Measurements from ENCODE around the gene NIPBL. TPM values are rescaled to one million over a fixed set of nuclear protein-coding genes. Genes with fewer than 3 reads are reported as not detected.

Gene NIPBL
- total and polyA plus RNA-seq, 7 experiments from 2014 or later, result 28.2 to 123 (median 110) TPM

GRCh38 chr5:36877667-36878391 lies 1.3 kb downstream of the NIPBL start:
- H3K4me3 Mint-ChIP-seq, result peak overlapping the region; percentile 88 to 97 (median 94)
- ATAC-seq (peak; percentile 21), DNase-seq (peak in 7 of 9 donors; percentile 39 to 58 (median 53))
- H3K9me3 Mint-ChIP-seq, result no peaks in the 10 kb centered on the region
- H3K4me1 ChIP-seq (ENCODE audit: control insufficient read depth in 2 of 2, insufficient read depth in 2 of 2, low read length in 2 of 2), result peaks cover 36 to 39% of the 10 kb centered on the region in 2 donors
- POLR2A ChIA-PET, result interaction anchor here (0.7 to 2.7 kb wide), 12 partner anchors 10 to 1259 kb away, joined by 3 to 18 read pairs (median 4); partner anchors contain the start of genes LMBRD2, NADK2, NUP155 and SKP2
- peak overlapping the region; percentile 86 for H3K4me3 ChIP-seq (ENCODE audit: low read length)
- H3K27ac ChIP-seq (ENCODE audit: low read depth, low read length), result peak overlapping the region; percentile 98
- H3K36me3 ChIP-seq (ENCODE audit: control insufficient read depth in 2 of 3, insufficient read depth in 3 of 3, low read length in 3 of 3), result peaks cover 0 to 14% (median 0%) of the 10 kb centered on the region in 3 experiments
- no peaks in the 10 kb centered on the region for H3K9me3 ChIP-seq (ENCODE audit: control insufficient read depth in 2 of 3, low read length in 3 of 3)
- intact Hi-C loops (cut with micrococcal nuclease), result loop anchor here (2.0 to 10.0 kb wide), 12 partner anchors 17 to 1949 kb away; partner anchors contain the start of genes DNAJC21 (in 2 of the 2), IL7R (in 1 of the 2) and NADK2 (in 1 of the 2)
- CTCF ChIA-PET, result interaction anchor here (1.1 kb wide), 1 partner anchor 69 kb away, joined by 3 read pairs; no protein-coding TSS in a partner anchor
- H3K27ac Mint-ChIP-seq, result peak overlapping the region; percentile 91 to 99 (median 96)
- H3K27me3 Mint-ChIP-seq, result no peaks in the 10 kb centered on the region
- H3K4me1 Mint-ChIP-seq, result peaks cover 34 to 70% (median 61%) of the 10 kb centered on the region in 7 donors
- no peaks in the 10 kb centered on the region for H3K27me3 ChIP-seq (ENCODE audit: control insufficient read depth in 2 of 2, insufficient read depth in 2 of 2, low read length in 2 of 2)
- H3K36me3 Mint-ChIP-seq, result peaks cover 0 to 9% (median 0%) of the 10 kb centered on the region in 5 donors

- H3K9me3 Mint-ChIP-seq, result no peaks in the 10 kb centered on the region
- intact Hi-C loops (cut with micrococcal nuclease), result loop anchor here (5.0 to 10.0 kb wide), 5 partner anchors 234 to 1576 kb away; partner anchors contain the start of gene IL7R (in 1 of the 2)
- ChIA-PET CTCF (no interaction called here), POLR2A (interaction anchor here (0.7 to 2.6 kb wide), 2 partner anchors 492 to 500 kb away, joined by 3 to 8 read pairs; partner anchors contain the start of genes NUP155 and WDR70)
- H3K4me1 Mint-ChIP-seq, result peaks cover 32 to 70% (median 58%) of the 10 kb centered on the region in 7 donors
- peaks cover 0 to 9% (median 0%) of the 10 kb centered on the region in 5 donors for H3K36me3 Mint-ChIP-seq
- Histone ChIP-seq H3K4me3 (ENCODE audit: low read length) (peak overlapping the region; percentile 86), H3K36me3 (ENCODE audit: control insufficient read depth in 2 of 3, insufficient read depth in 3 of 3, low read length in 3 of 3) (peaks cover 0 to 14% (median 0%) of the 10 kb centered on the region in 3 experiments), H3K9me3 (ENCODE audit: control insufficient read depth in 2 of 3, low read length in 3 of 3) (no peaks in the 10 kb centered on the region), H3K27ac (ENCODE audit: low read depth, low read length) (peak overlapping the region; percentile 98), H3K27me3 (ENCODE audit: control insufficient read depth in 2 of 2, insufficient read depth in 2 of 2, low read length in 2 of 2) (no peaks in the 10 kb centered on the region), H3K4me1 (ENCODE audit: control insufficient read depth in 2 of 2, insufficient read depth in 2 of 2, low read length in 2 of 2) (peaks cover 32 to 41% of the 10 kb centered on the region in 2 donors)
- H3K27ac Mint-ChIP-seq, result peak overlapping the region; percentile 91 to 99 (median 96)
- ATAC-seq, result no peak
- H3K27me3 Mint-ChIP-seq, result no peaks in the 10 kb centered on the region
- DNase-seq, result no peak
- peak overlapping the region; percentile 88 to 97 (median 94) for H3K4me3 Mint-ChIP-seq
These were observed 2.0 kb downstream of the NIPBL start for GRCh38 chr5:36878392-36879082.

DNA sequence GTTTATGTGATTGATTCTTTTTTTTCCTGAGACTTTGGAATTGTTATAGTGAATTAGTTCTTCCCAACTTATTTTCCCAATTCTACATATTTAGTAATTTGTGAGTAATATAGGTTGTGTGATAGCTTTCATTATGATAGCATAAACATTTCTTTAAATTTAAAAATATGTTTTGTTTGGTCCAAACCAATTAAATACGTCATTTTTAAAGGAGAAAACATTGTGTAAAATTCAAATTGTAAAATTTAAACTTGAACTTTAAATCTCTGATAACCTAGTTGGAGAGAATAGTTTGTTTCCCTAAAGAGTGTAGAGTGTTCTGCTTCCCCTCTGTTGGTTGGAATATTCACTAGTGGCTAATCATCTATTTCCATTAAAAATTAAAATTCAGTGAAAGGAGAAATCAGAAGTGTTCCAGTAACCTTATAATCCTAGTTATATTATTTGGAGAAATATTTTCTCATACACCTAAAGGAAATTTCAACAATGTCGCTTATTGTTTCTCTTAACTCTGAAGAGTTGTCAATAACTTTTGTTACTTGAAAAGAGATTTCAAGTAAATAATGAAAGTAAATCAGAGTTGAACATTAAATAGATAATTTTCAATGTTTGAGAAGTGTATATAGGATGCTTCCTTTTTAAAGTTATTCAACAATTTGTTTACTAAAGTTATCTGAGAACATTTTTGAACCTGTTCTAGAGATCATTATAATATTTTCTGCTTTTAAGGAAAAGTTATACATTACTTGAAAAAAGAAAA lies 2.9 kb downstream of the NIPBL start:
- peaks cover 0 to 14% (median 0%) of the 10 kb centered on the region in 3 experiments for H3K36me3 ChIP-seq (ENCODE audit: control insufficient read depth in 2 of 3, insufficient read depth in 3 of 3, low read length in 3 of 3)
- peaks cover 35 to 70% (median 58%) of the 10 kb centered on the region in 7 donors for H3K4me1 Mint-ChIP-seq
- H3K4me3 Mint-ChIP-seq, result peak overlapping the region; percentile 88 to 97 (median 94)
- H3K9me3 Mint-ChIP-seq, result no peaks in the 10 kb centered on the region
- H3K4me3 ChIP-seq (ENCODE audit: low read length), result peak overlapping the region; percentile 86
- CTCF ChIA-PET, result no interaction called here
- H3K27me3 ChIP-seq (ENCODE audit: control insufficient read depth in 2 of 2, insufficient read depth in 2 of 2, low read length in 2 of 2), result no peaks in the 10 kb centered on the region
- intact Hi-C loops (cut with micrococcal nuclease), result loop anchor here (5.0 to 10.0 kb wide), 5 partner anchors 233 to 1575 kb away; partner anchors contain the start of gene IL7R (in 1 of the 2)
- H3K27me3 Mint-ChIP-seq, result no peaks in the 10 kb centered on the region
- H3K27ac ChIP-seq (ENCODE audit: low read depth, low read length), result peak overlapping the region; percentile 98
- POLR2A ChIA-PET, result no interaction called here
- ATAC-seq (no peak), DNase-seq (no peak)
- H3K4me1 ChIP-seq (ENCODE audit: control insufficient read depth in 2 of 2, insufficient read depth in 2 of 2, low read length in 2 of 2), result peaks cover 31 to 32% of the 10 kb centered on the region in 2 donors
- no peaks in the 10 kb centered on the region for H3K9me3 ChIP-seq (ENCODE audit: control insufficient read depth in 2 of 3, low read length in 3 of 3)
- H3K27ac Mint-ChIP-seq, result peak overlapping the region in 5 of 9 donors; percentile 91 to 99 (median 93)
- H3K36me3 Mint-ChIP-seq, result peaks cover 0 to 9% (median 0%) of the 10 kb centered on the region in 5 donors

- Histone ChIP-seq H3K4me1 (ENCODE audit: control insufficient read depth in 2 of 2, insufficient read depth in 2 of 2, low read length in 2 of 2) (peaks cover 29 to 36% of the 10 kb centered on the region in 2 donors), H3K9me3 (ENCODE audit: control insufficient read depth in 2 of 3, low read length in 3 of 3) (no peaks in the 10 kb centered on the region), H3K27ac (ENCODE audit: low read depth, low read length) (no peak overlapping the region), H3K36me3 (ENCODE audit: control insufficient read depth in 2 of 3, insufficient read depth in 3 of 3, low read length in 3 of 3) (peaks cover 0 to 21% (median 0%) of the 10 kb centered on the region in 3 experiments), H3K4me3 (ENCODE audit: low read length) (no peak overlapping the region), H3K27me3 (ENCODE audit: control insufficient read depth in 2 of 2, insufficient read depth in 2 of 2, low read length in 2 of 2) (no peaks in the 10 kb centered on the region)
- intact Hi-C loops (cut with micrococcal nuclease), result loop anchor here in 1 of 2 donors (1.0 kb wide), 1 partner anchor 9 kb away; no protein-coding TSS in a partner anchor
- no peak for ATAC-seq
- peaks cover 3 to 11% (median 5%) of the 10 kb centered on the region in 5 donors for H3K36me3 Mint-ChIP-seq
- H3K9me3 Mint-ChIP-seq, result no peaks in the 10 kb centered on the region
- DNase-seq, result no peak
- CTCF ChIA-PET, result no interaction called here
- POLR2A ChIA-PET, result no interaction called here
- H3K4me1 Mint-ChIP-seq, result peaks cover 36 to 70% (median 60%) of the 10 kb centered on the region in 7 donors
- H3K27me3 Mint-ChIP-seq, result no peaks in the 10 kb centered on the region
- peak overlapping the region in 2 of 9 donors; percentile 52 to 74 for H3K27ac Mint-ChIP-seq
- H3K4me3 Mint-ChIP-seq, result peak overlapping the region in 9 of 10 donors; percentile 4 to 96 (median 62)
These were observed 4.2 kb downstream of the NIPBL start for GRCh38 chr5:36880761-36881160.

GRCh38 chr5:36881304-36881703 lies 4.7 kb downstream of the NIPBL start:
- ChIA-PET CTCF (no interaction called here), POLR2A (no interaction called here)
- peaks cover 2 to 13% (median 5%) of the 10 kb centered on the region in 5 donors for H3K36me3 Mint-ChIP-seq
- H3K4me1 Mint-ChIP-seq, result peaks cover 40 to 75% (median 66%) of the 10 kb centered on the region in 7 donors
- H3K27me3 ChIP-seq (ENCODE audit: control insufficient read depth in 2 of 2, insufficient read depth in 2 of 2, low read length in 2 of 2), result no peaks in the 10 kb centered on the region
- no peak for ATAC-seq
- H3K36me3 ChIP-seq (ENCODE audit: control insufficient read depth in 2 of 3, insufficient read depth in 3 of 3, low read length in 3 of 3), result peaks cover 0 to 19% (median 0%) of the 10 kb centered on the region in 3 experiments
- H3K27ac Mint-ChIP-seq, result peak overlapping the region in 1 of 9 donors; percentile 52
- H3K4me3 Mint-ChIP-seq, result peak overlapping the region in 9 of 10 donors; percentile 4 to 96 (median 61)
- H3K27me3 Mint-ChIP-seq, result no peaks in the 10 kb centered on the region
- DNase-seq, result no peak
- intact Hi-C loops (cut with micrococcal nuclease), result loop anchor here in 1 of 2 donors (1.0 kb wide), 1 partner anchor 8 kb away; no protein-coding TSS in a partner anchor
- no peak overlapping the region for H3K4me3 ChIP-seq (ENCODE audit: low read length)
- no peaks in the 10 kb centered on the region for H3K9me3 Mint-ChIP-seq
- no peak overlapping the region for H3K27ac ChIP-seq (ENCODE audit: low read depth, low read length)
- H3K4me1 ChIP-seq (ENCODE audit: control insufficient read depth in 2 of 2, insufficient read depth in 2 of 2, low read length in 2 of 2), result peaks cover 29 to 41% of the 10 kb centered on the region in 2 donors
- no peaks in the 10 kb centered on the region for H3K9me3 ChIP-seq (ENCODE audit: control insufficient read depth in 2 of 3, low read length in 3 of 3)

Data from naive thymus-derived CD4-positive, alpha-beta T cell (primary cell).